ENCODE measurements around the gene DHRS2.

The DHRS2 gene

GRCh38 chr14:23647619-23648018, 11.5 kb downstream of the DHRS2 start:
- ChIA-PET POLR2A (no interaction called here), CTCF (interaction anchor here (0.7 to 1.1 kb wide), 3 partner anchors 16 to 263 kb away, joined by 3 to 4 read pairs (median 3); no protein-coding TSS in a partner anchor)
- Histone ChIP-seq H3K27ac (ENCODE audit: insufficient read depth in 1 of 2, low read depth in 1 of 2, low read length in 2 of 2, poor library complexity in 1 of 2, severe bottlenecking in 2 of 2) (no peak overlapping the region), H3K27me3 (replicated peaks in 2 of 5; ENCODE audit: control insufficient read depth in 4 of 5, insufficient read depth in 5 of 5, low read length in 4 of 5) (peaks cover 0 to 2% (median 0%) of the 10 kb centered on the region in 5 experiments), H3K4me3 (ENCODE audit: control insufficient read depth in 1 of 7, extremely low read depth in 1 of 7, insufficient read depth in 4 of 7, low read depth in 2 of 7, low read length in 6 of 7) (no peak overlapping the region), H3K36me3 (ENCODE audit: control insufficient read depth in 4 of 4, insufficient read depth in 4 of 4, low read length in 3 of 4) (no peaks in the 10 kb centered on the region), H3K9me3 (ENCODE audit: control extremely low read depth in 1 of 5, control insufficient read depth in 4 of 5, insufficient read depth in 2 of 5, low read depth in 1 of 5, low read length in 4 of 5) (peaks cover 0 to 3% (median 0%) of the 10 kb centered on the region in 5 experiments), H3K4me1 (ENCODE audit: control extremely low read depth in 1 of 4, control insufficient read depth in 4 of 4, insufficient read depth in 4 of 4, low read length in 3 of 4) (peaks cover 0 to 19% (median 3%) of the 10 kb centered on the region in 4 experiments)
- WGBS (ENCODE audit: insufficient coverage) = 75% methylated on average over 1 of the region's 2 CpGs
- DNase-seq = no peak

- H3K36me3 ChIP-seq (ENCODE audit: control insufficient read depth in 4 of 4, insufficient read depth in 4 of 4, low read length in 3 of 4) = no peaks in the 10 kb centered on the region
- 89% methylated on average over 4 of the region's 5 CpGs for WGBS (ENCODE audit: insufficient coverage)
- H3K4me1 ChIP-seq (ENCODE audit: control extremely low read depth in 1 of 4, control insufficient read depth in 4 of 4, insufficient read depth in 4 of 4, low read length in 3 of 4) = peaks cover 0 to 19% (median 3%) of the 10 kb centered on the region in 4 experiments
- H3K4me3 ChIP-seq (ENCODE audit: control insufficient read depth in 1 of 7, extremely low read depth in 1 of 7, insufficient read depth in 4 of 7, low read depth in 2 of 7, low read length in 6 of 7) = no peak overlapping the region
- no peak for DNase-seq
- ChIA-PET CTCF (interaction anchor here (1.0 kb wide), 1 partner anchor 60 kb away, joined by 3 read pairs; no protein-coding TSS in a partner anchor), POLR2A (no interaction called here)
- H3K9me3 ChIP-seq (ENCODE audit: control extremely low read depth in 1 of 5, control insufficient read depth in 4 of 5, insufficient read depth in 2 of 5, low read depth in 1 of 5, low read length in 4 of 5) = peaks cover 0 to 3% (median 0%) of the 10 kb centered on the region in 5 experiments
- H3K27me3 ChIP-seq (replicated peaks in 2 of 5; ENCODE audit: control insufficient read depth in 4 of 5, insufficient read depth in 5 of 5, low read length in 4 of 5) = peaks cover 0 to 2% (median 0%) of the 10 kb centered on the region in 5 experiments
- no peak overlapping the region for H3K27ac ChIP-seq (ENCODE audit: insufficient read depth in 1 of 2, low read depth in 1 of 2, low read length in 2 of 2, poor library complexity in 1 of 2, severe bottlenecking in 2 of 2)
Observed at GRCh38 chr14:23648764-23649460, 12.7 kb downstream of the DHRS2 start.

- peaks cover 0 to 3% (median 0%) of the 10 kb centered on the region in 5 experiments for H3K9me3 ChIP-seq (ENCODE audit: control extremely low read depth in 1 of 5, control insufficient read depth in 4 of 5, insufficient read depth in 2 of 5, low read depth in 1 of 5, low read length in 4 of 5)
- 100% methylated on average over 1 of the region's 3 CpGs for WGBS (ENCODE audit: insufficient coverage)
- no peak for DNase-seq
- H3K27me3 ChIP-seq (replicated peaks in 2 of 5; ENCODE audit: control insufficient read depth in 4 of 5, insufficient read depth in 5 of 5, low read length in 4 of 5) = peaks cover 0 to 2% (median 0%) of the 10 kb centered on the region in 5 experiments
- no peaks in the 10 kb centered on the region for H3K36me3 ChIP-seq (ENCODE audit: control insufficient read depth in 4 of 4, insufficient read depth in 4 of 4, low read length in 3 of 4)
- H3K27ac ChIP-seq (ENCODE audit: insufficient read depth in 1 of 2, low read depth in 1 of 2, low read length in 2 of 2, poor library complexity in 1 of 2, severe bottlenecking in 2 of 2) = no peak overlapping the region
- ChIA-PET CTCF (interaction anchor here (1.2 kb wide), 1 partner anchor 9 kb away, joined by 3 read pairs; no protein-coding TSS in a partner anchor), POLR2A (no interaction called here)
- H3K4me1 ChIP-seq (ENCODE audit: control extremely low read depth in 1 of 4, control insufficient read depth in 4 of 4, insufficient read depth in 4 of 4, low read length in 3 of 4) = peaks cover 0 to 18% (median 3%) of the 10 kb centered on the region in 4 experiments
- H3K4me3 ChIP-seq (ENCODE audit: control insufficient read depth in 1 of 7, extremely low read depth in 1 of 7, insufficient read depth in 4 of 7, low read depth in 2 of 7, low read length in 6 of 7) = no peak overlapping the region
Observed at GRCh38 chr14:23650506-23650905, 14.3 kb downstream of the DHRS2 start.

GRCh38 chr14:23653051-23653450, 16.9 kb downstream of the DHRS2 start:
- POLR2A ChIA-PET = no interaction called here
- peaks cover 0 to 2% (median 0%) of the 10 kb centered on the region in 5 experiments for H3K27me3 ChIP-seq (replicated peaks in 2 of 5; ENCODE audit: control insufficient read depth in 4 of 5, insufficient read depth in 5 of 5, low read length in 4 of 5)
- no peaks in the 10 kb centered on the region for H3K36me3 ChIP-seq (ENCODE audit: control insufficient read depth in 4 of 4, insufficient read depth in 4 of 4, low read length in 3 of 4)
- 91% methylated on average over 1 of the region's 1 CpG for WGBS (ENCODE audit: insufficient coverage)
- H3K9me3 ChIP-seq (ENCODE audit: control extremely low read depth in 1 of 5, control insufficient read depth in 4 of 5, insufficient read depth in 2 of 5, low read depth in 1 of 5, low read length in 4 of 5) = peaks cover 0 to 3% (median 0%) of the 10 kb centered on the region in 5 experiments
- no peak for DNase-seq
- H3K4me1 ChIP-seq (ENCODE audit: control extremely low read depth in 1 of 4, control insufficient read depth in 4 of 4, insufficient read depth in 4 of 4, low read length in 3 of 4) = no peaks in the 10 kb centered on the region
- H3K27ac ChIP-seq (ENCODE audit: insufficient read depth in 1 of 2, low read depth in 1 of 2, low read length in 2 of 2, poor library complexity in 1 of 2, severe bottlenecking in 2 of 2) = no peak overlapping the region
- no peak overlapping the region for H3K4me3 ChIP-seq (ENCODE audit: control insufficient read depth in 1 of 7, extremely low read depth in 1 of 7, insufficient read depth in 4 of 7, low read depth in 2 of 7, low read length in 6 of 7)
- CTCF ChIA-PET = interaction anchor here (1.6 kb wide), 2 partner anchors 8 to 13 kb away, joined by 4 read pairs; no protein-coding TSS in a partner anchor

- no peak overlapping the region for H3K4me3 ChIP-seq (ENCODE audit: control insufficient read depth in 1 of 7, extremely low read depth in 1 of 7, insufficient read depth in 4 of 7, low read depth in 2 of 7, low read length in 6 of 7)
- POLR2A ChIA-PET = no interaction called here
- H3K36me3 ChIP-seq (ENCODE audit: control insufficient read depth in 4 of 4, insufficient read depth in 4 of 4, low read length in 3 of 4) = no peaks in the 10 kb centered on the region
- DNase-seq = no peak
- 88% methylated on average over 6 of the region's 6 CpGs for WGBS (ENCODE audit: insufficient coverage)
- no peaks in the 10 kb centered on the region for H3K4me1 ChIP-seq (ENCODE audit: control extremely low read depth in 1 of 4, control insufficient read depth in 4 of 4, insufficient read depth in 4 of 4, low read length in 3 of 4)
- H3K9me3 ChIP-seq (ENCODE audit: control extremely low read depth in 1 of 5, control insufficient read depth in 4 of 5, insufficient read depth in 2 of 5, low read depth in 1 of 5, low read length in 4 of 5) = no peaks in the 10 kb centered on the region
- no peak overlapping the region for H3K27ac ChIP-seq (ENCODE audit: insufficient read depth in 1 of 2, low read depth in 1 of 2, low read length in 2 of 2, poor library complexity in 1 of 2, severe bottlenecking in 2 of 2)
- CTCF ChIA-PET = interaction anchor here (1.0 to 1.6 kb wide), 2 partner anchors 9 to 256 kb away, joined by 3 to 4 read pairs; no protein-coding TSS in a partner anchor
- H3K27me3 ChIP-seq (replicated peaks in 2 of 5; ENCODE audit: control insufficient read depth in 4 of 5, insufficient read depth in 5 of 5, low read length in 4 of 5) = peaks cover 0 to 2% (median 0%) of the 10 kb centered on the region in 5 experiments
Observed at GRCh38 chr14:23654231-23654630, 18.1 kb downstream of the DHRS2 start.

GRCh38 chr14:23657959-23658470, 21.9 kb downstream of the DHRS2 start:
- CTCF ChIA-PET = interaction anchor here (1.3 to 1.9 kb wide), 3 partner anchors 13 to 253 kb away, joined by 3 to 6 read pairs (median 4); no protein-coding TSS in a partner anchor
- POLR2A ChIA-PET = interaction anchor here (0.5 kb wide), 1 partner anchor 248 kb away, joined by 4 read pairs; no protein-coding TSS in a partner anchor
- Histone ChIP-seq H3K4me1 (ENCODE audit: control extremely low read depth in 1 of 4, control insufficient read depth in 4 of 4, insufficient read depth in 4 of 4, low read length in 3 of 4) (no peaks in the 10 kb centered on the region), H3K27ac (ENCODE audit: insufficient read depth in 1 of 2, low read depth in 1 of 2, low read length in 2 of 2, poor library complexity in 1 of 2, severe bottlenecking in 2 of 2) (no peak overlapping the region), H3K36me3 (ENCODE audit: control insufficient read depth in 4 of 4, insufficient read depth in 4 of 4, low read length in 3 of 4) (no peaks in the 10 kb centered on the region), H3K27me3 (replicated peaks in 2 of 5; ENCODE audit: control insufficient read depth in 4 of 5, insufficient read depth in 5 of 5, low read length in 4 of 5) (no peaks in the 10 kb centered on the region), H3K9me3 (ENCODE audit: control extremely low read depth in 1 of 5, control insufficient read depth in 4 of 5, insufficient read depth in 2 of 5, low read depth in 1 of 5, low read length in 4 of 5) (no peaks in the 10 kb centered on the region), H3K4me3 (ENCODE audit: control insufficient read depth in 1 of 7, extremely low read depth in 1 of 7, insufficient read depth in 4 of 7, low read depth in 2 of 7, low read length in 6 of 7) (no peak overlapping the region)
- DNase-seq = no peak
- 86% methylated on average over 8 of the region's 10 CpGs for WGBS (ENCODE audit: insufficient coverage)
